ENCODE results near the gene GET4.

GRCh38 chr7:910931-911431 lies 34.6 kb downstream of the GET4 start:
- TF ChIP-seq YY1 (IDR thresholded peaks at IDR 0.05) (no peak), CTCF (IDR thresholded peaks at IDR 0.05; ENCODE audit: low read depth, low read length, missing input control) (no peak), FOXA1 (IDR thresholded peaks at IDR 0.05) (no peak), MAX (IDR thresholded peaks at IDR 0.05) (no peak), JUND (IDR thresholded peaks at IDR 0.05) (no peak), RAD21 (IDR thresholded peaks at IDR 0.05) (no peak), GABPA (IDR thresholded peaks at IDR 0.05 in 1 of 2, conservative IDR thresholded peaks at IDR 0.05 in 1 of 2) (no peak)
